Natural killer cell (primary cell): ENCODE measurements around the gene IP6K1. TPM values are rescaled to one million over a fixed set of nuclear protein-coding genes. Genes with fewer than 3 reads are reported as not detected.

ENCODE experiments used
- ATAC-seq, 3 donors: fragments of 150-1000 bp in 2 of 3; fragments of 200-7000 bp in 1 of 3; cut with Tn5 transposase; 1 replicate in 1 of 3; 2 replicates in 2 of 3; pipeline ENCODE4 v1.10.0; 2021; ENCODE audit warnings: mild to moderate bottlenecking in 2 of 3, moderate library complexity in 2 of 3
- DNase-seq, 2 donors: peaks; one replicate each; pipeline versions ENCODE4 v3.0.0 to v3.0.0-alpha.2; 2013 to 2021; ENCODE audit warnings: mixed read lengths in 1 of 2
- H3K27ac ChIP-seq: one replicate; pipeline ENCODE4 v1.5.1; 2013; ENCODE audit warnings: mild to moderate bottlenecking, low read length
- H3K27me3 ChIP-seq: one replicate; pipeline ENCODE4 v1.6.1; 2013; ENCODE audit warnings: low read length; ENCODE audit not compliant: control insufficient read depth, insufficient read depth
- H3K36me3 ChIP-seq: one replicate; pipeline ENCODE4 v1.6.1; 2013; ENCODE audit warnings: low read length; ENCODE audit not compliant: control insufficient read depth, insufficient read depth
- H3K4me1 ChIP-seq: one replicate; pipeline ENCODE4 v1.6.1; 2013; ENCODE audit warnings: low read length; ENCODE audit not compliant: control insufficient read depth, insufficient read depth
- H3K4me3 ChIP-seq: one replicate; pipeline ENCODE4 v1.5.1; 2013; ENCODE audit warnings: low read length
- H3K9me3 ChIP-seq: one replicate; pipeline ENCODE4 v1.6.1; 2013; ENCODE audit warnings: low read length; ENCODE audit not compliant: control insufficient read depth, insufficient read depth
- H3K27ac Mint-ChIP-seq, 2 donors: one replicate each; pipeline ENCODE4 v1.8.0; 2022; ENCODE audit warnings: mild to moderate bottlenecking in 2 of 2, mixed read lengths in 2 of 2, moderate library complexity in 1 of 2
- H3K27me3 Mint-ChIP-seq, 2 donors: one replicate each; pipeline ENCODE4 v1.8.0; 2022; ENCODE audit warnings: low read depth in 2 of 2, mixed read lengths in 2 of 2
- H3K36me3 Mint-ChIP-seq: one replicate; pipeline ENCODE4 v1.8.0; 2022; ENCODE audit warnings: mixed read lengths
- H3K4me1 Mint-ChIP-seq, 2 donors: one replicate each; pipeline ENCODE4 v1.8.0; 2022; ENCODE audit warnings: mixed read lengths in 2 of 2
- H3K4me3 Mint-ChIP-seq: one replicate; pipeline ENCODE4 v1.8.0; 2022; ENCODE audit warnings: mild to moderate bottlenecking, moderate library complexity, mixed read lengths
- H3K9me3 Mint-ChIP-seq, 2 donors: one replicate each; pipeline ENCODE4 v1.8.0; 2022; ENCODE audit warnings: mixed read lengths in 2 of 2
- WGBS: methylation state at CpG from one replicate; pipeline ENCODE4 v1.1.7; 2013; ENCODE audit warnings: missing lambda C conversion rate; ENCODE audit not compliant: insufficient coverage; 5-methylcytosine and 5-hydroxymethylcytosine counted together
- intact Hi-C: fragments of 100-400 bp; cut with micrococcal nuclease; formaldehyde crosslinking; loops from one replicate; pipeline ENCODE4 v1.14.2; 2022
- total RNA-seq, 4 donors: library from RNA; stranded (reverse); fragments of 120-200 nt in 1 of 4; gene quantifications; one replicate each; pipeline versions ENCODE4 v1.2.3 to v1.2.4, GENCODE V29; 2013 to 2022
- TF ChIP-seq, protein P1 (sequence below): fragments of 200-600 bp; IDR thresholded peaks from one replicate; pipeline ENCODE4 v1.8.0; 2022; ENCODE audit warnings: antibody characterized with exemption

Gene IP6K1
- total RNA-seq, 3 donors from 2014 or later (not counting 1 experiment from before 2014, with no cell fraction given), result 53.7 to 68.7 (median 57.9) TPM

- H3K4me1 Mint-ChIP-seq, result peaks cover 27 to 42% of the 10 kb centered on the region in 2 donors
- Histone ChIP-seq H3K36me3 (peaks cover 10% of the 10 kb centered on the region), H3K4me1 (peaks cover 39% of the 10 kb centered on the region), H3K4me3 (peak overlapping the region; percentile 75), H3K27ac (no peak overlapping the region), H3K9me3 (no peaks in the 10 kb centered on the region), H3K27me3 (no peaks in the 10 kb centered on the region)
- DNase-seq, result no peak
- no peaks in the 10 kb centered on the region for H3K27me3 Mint-ChIP-seq
- intact Hi-C loops, result loop anchor here (1.0 to 2.0 kb wide), 2 partner anchors 30 to 67 kb away; partner anchors contain the start of genes IP6K1, MST1 and RNF123
- peak overlapping the region; percentile 93 for H3K4me3 Mint-ChIP-seq
- no peak for ATAC-seq
- H3K27ac Mint-ChIP-seq, result peak overlapping the region; percentile 87 to 93
- WGBS, result 19% methylated on average over 33 of the region's 33 CpGs
- TF ChIP-seq, protein P1, sequence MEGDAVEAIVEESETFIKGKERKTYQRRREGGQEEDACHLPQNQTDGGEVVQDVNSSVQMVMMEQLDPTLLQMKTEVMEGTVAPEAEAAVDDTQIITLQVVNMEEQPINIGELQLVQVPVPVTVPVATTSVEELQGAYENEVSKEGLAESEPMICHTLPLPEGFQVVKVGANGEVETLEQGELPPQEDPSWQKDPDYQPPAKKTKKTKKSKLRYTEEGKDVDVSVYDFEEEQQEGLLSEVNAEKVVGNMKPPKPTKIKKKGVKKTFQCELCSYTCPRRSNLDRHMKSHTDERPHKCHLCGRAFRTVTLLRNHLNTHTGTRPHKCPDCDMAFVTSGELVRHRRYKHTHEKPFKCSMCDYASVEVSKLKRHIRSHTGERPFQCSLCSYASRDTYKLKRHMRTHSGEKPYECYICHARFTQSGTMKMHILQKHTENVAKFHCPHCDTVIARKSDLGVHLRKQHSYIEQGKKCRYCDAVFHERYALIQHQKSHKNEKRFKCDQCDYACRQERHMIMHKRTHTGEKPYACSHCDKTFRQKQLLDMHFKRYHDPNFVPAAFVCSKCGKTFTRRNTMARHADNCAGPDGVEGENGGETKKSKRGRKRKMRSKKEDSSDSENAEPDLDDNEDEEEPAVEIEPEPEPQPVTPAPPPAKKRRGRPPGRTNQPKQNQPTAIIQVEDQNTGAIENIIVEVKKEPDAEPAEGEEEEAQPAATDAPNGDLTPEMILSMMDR, result no peak
- no peaks in the 10 kb centered on the region for H3K9me3 Mint-ChIP-seq
- no peaks in the 10 kb centered on the region for H3K36me3 Mint-ChIP-seq
Measured at GRCh38 chr3:49718858-49719213, 67.5 kb downstream of the IP6K1 start.

DNA sequence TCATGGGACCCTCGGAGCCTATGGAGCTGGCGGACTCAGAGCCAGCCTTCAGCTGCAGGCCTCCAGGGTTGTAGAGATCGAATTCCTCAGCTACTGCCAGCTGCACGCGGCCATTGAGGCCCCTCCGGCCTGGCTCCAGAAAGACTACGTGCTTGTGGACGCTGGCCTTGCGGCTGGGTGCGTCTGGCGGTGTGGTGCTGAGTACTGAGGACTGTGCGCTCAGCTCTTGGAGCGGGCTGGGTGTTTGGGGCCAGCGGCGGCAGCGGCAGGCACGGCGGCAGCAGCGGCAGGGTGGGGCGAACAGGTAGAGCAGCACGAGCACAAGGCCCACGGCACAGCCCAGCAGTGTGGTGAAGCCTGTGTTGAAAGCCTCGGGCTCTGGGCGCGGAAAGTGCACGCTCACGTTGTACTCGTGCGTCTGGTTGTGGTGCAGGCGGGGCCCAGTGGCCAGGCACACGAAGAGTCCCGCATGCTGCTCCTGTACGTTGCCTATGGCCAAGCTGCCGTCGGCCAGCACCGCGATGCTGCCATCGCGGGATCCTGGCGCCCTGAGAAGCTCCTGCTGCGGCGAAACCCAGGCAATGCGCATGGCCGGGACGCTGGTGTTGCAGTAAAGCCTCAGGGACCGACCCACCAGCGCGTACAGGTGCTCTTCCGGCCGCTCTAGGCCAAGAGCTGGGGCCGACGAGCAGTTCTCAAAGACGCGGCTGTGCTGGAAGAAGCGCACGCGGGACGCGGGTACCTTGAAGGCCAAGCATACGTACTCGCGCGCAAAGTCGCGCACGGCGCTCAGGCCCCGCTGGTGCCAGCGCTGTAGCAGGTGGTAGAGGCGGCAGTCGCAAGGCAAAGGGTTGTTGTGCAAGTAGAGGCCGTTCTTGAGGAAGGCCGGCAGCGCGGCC is 68.1 kb downstream of the IP6K1 start:
- peaks cover 10% of the 10 kb centered on the region for H3K36me3 ChIP-seq
- H3K4me3 ChIP-seq, result no peak overlapping the region
- peak in 1 of 2 donors; percentile 29 for DNase-seq
- peaks cover 40% of the 10 kb centered on the region for H3K4me1 ChIP-seq
- H3K27ac ChIP-seq, result no peak overlapping the region
- H3K9me3 ChIP-seq, result no peaks in the 10 kb centered on the region
- no peaks in the 10 kb centered on the region for H3K36me3 Mint-ChIP-seq
- no peak for ATAC-seq
- intact Hi-C loops, result loop anchor here (2.0 kb wide), 1 partner anchor 29 kb away; the partner anchor contains the start of genes MST1 and RNF123
- H3K27ac Mint-ChIP-seq, result peak overlapping the region; percentile 87 to 93
- H3K27me3 ChIP-seq, result no peaks in the 10 kb centered on the region
- WGBS, result 85% methylated on average over 75 of the region's 75 CpGs
- TF ChIP-seq, protein P1, result no peak
- H3K9me3 Mint-ChIP-seq, result no peaks in the 10 kb centered on the region
- H3K4me1 Mint-ChIP-seq, result peaks cover 25 to 41% of the 10 kb centered on the region in 2 donors
- H3K4me3 Mint-ChIP-seq, result peak overlapping the region; percentile 93
- no peaks in the 10 kb centered on the region for H3K27me3 Mint-ChIP-seq

GRCh38 chr3:49717211-49717958 is 69.0 kb downstream of the IP6K1 start:
- Histone ChIP-seq H3K4me3 (no peak overlapping the region), H3K36me3 (peaks cover 8% of the 10 kb centered on the region), H3K9me3 (no peaks in the 10 kb centered on the region), H3K4me1 (peaks cover 40% of the 10 kb centered on the region), H3K27me3 (no peaks in the 10 kb centered on the region), H3K27ac (no peak overlapping the region)
- no peaks in the 10 kb centered on the region for H3K27me3 Mint-ChIP-seq
- TF ChIP-seq, protein P1, result no peak
- H3K4me1 Mint-ChIP-seq, result peaks cover 17 to 41% of the 10 kb centered on the region in 2 donors
- DNase-seq (no peak), ATAC-seq (no peak)
- H3K4me3 Mint-ChIP-seq, result peak overlapping the region; percentile 49
- 88% methylated on average over 14 of the region's 14 CpGs for WGBS
- intact Hi-C loops, result no loop called here
- H3K27ac Mint-ChIP-seq, result no peak overlapping the region
- no peaks in the 10 kb centered on the region for H3K9me3 Mint-ChIP-seq
- H3K36me3 Mint-ChIP-seq, result no peaks in the 10 kb centered on the region
